GM10847 (cell line): ENCODE measurements around the gene OLFML2B.

Source experiments
- POLR2A ChIP-seq: IDR thresholded peaks from 2 replicates; pipeline ENCODE4 v1.6.1; 2011; ENCODE audit not compliant: insufficient read length; ENCODE audit errors: extremely low read depth

Gene OLFML2B

GRCh38 chr1:161972828-161973227, 50.8 kb downstream of the OLFML2B start:
- TF ChIP-seq POLR2A: no peak

GRCh38 chr1:161970633-161971032, 53.0 kb downstream of the OLFML2B start:
- TF ChIP-seq POLR2A: no peak

- no peak for TF ChIP-seq POLR2A
These were observed 53.6 kb downstream of the OLFML2B start for GRCh38 chr1:161970036-161970435.

GRCh38 chr1:161966067-161966466, 57.6 kb downstream of the OLFML2B start:
- TF ChIP-seq POLR2A: no peak

GRCh38 chr1:161962091-161962887, 61.4 kb downstream of the OLFML2B start:
- no peak for TF ChIP-seq POLR2A

GRCh38 chr1:161958425-161958824, 65.2 kb downstream of the OLFML2B start:
- no peak for TF ChIP-seq POLR2A

- TF ChIP-seq POLR2A: no peak
These were observed 66.7 kb downstream of the OLFML2B start for GRCh38 chr1:161956930-161957329.

- no peak for TF ChIP-seq POLR2A
These were observed 67.6 kb downstream of the OLFML2B start for GRCh38 chr1:161956097-161956496.

GRCh38 chr1:161955606-161956005, 68.1 kb downstream of the OLFML2B start:
- TF ChIP-seq POLR2A: no peak

- no peak for TF ChIP-seq POLR2A
These were observed 69.2 kb downstream of the OLFML2B start for GRCh38 chr1:161954466-161954865.

GRCh38 chr1:161954050-161954449, 69.6 kb downstream of the OLFML2B start:
- TF ChIP-seq POLR2A: no peak

- TF ChIP-seq POLR2A: no peak
These were observed 70.3 kb downstream of the OLFML2B start for GRCh38 chr1:161953256-161953920.

- TF ChIP-seq POLR2A: no peak
These were observed 71.0 kb downstream of the OLFML2B start for GRCh38 chr1:161952607-161953172.

GRCh38 chr1:161951646-161952045, 72.0 kb downstream of the OLFML2B start:
- no peak for TF ChIP-seq POLR2A

GRCh38 chr1:161950377-161950776, 73.3 kb downstream of the OLFML2B start:
- TF ChIP-seq POLR2A: no peak

- no peak for TF ChIP-seq POLR2A
These were observed 74.1 kb downstream of the OLFML2B start for GRCh38 chr1:161949548-161949947.
